IPS DF 4.7 (cell line): ENCODE data around the gene MNT.

Experiments used
- DNase-seq: peaks from one replicate; pipeline ENCODE4 v3.0.0-alpha.2; 2013; ENCODE audit warnings: low spot score; ENCODE audit errors: extremely low read depth

Gene MNT

GRCh38 chr17:2335726-2336214 lies 65.1 kb downstream of the MNT start:
- no peak for DNase-seq
